K562 (cell line): ENCODE results near the gene YPEL1. TPM values are rescaled to one million over a fixed set of nuclear protein-coding genes. Genes with fewer than 3 reads are reported as not detected.
A peak's percentile ranks its signal among the peaks of the same experiment; 100 is the strongest.

Experiments used
- ATAC-seq: fragments of 200-7000 bp; cut with Tn5 transposase; 3 replicates; pipeline ENCODE4 v1.9.1; 2020; ENCODE audit warnings: moderate library complexity
- BruUV-seq: library from RNA; stranded (reverse); fragments of 400-500 nt; replicated peaks from 2 replicates; lab custom pipeline; 2021; lab: Mats Ljungman, UMichigan
- CTCF ChIA-PET: fragments of 300-600 bp; formaldehyde crosslinking; extraction: SDS; loops from one replicate; lab custom pipeline; 2021; ENCODE audit warnings: low intra/inter-chr PET ratio; lab: Yijun Ruan, JAX
- POLR2A ChIA-PET: fragments of 300-600, 350-650 bp; sonication (Branson Sonifier 250); formaldehyde crosslinking; extraction: SDS; loops from one replicate; lab custom pipeline; 2021; ENCODE audit warnings: antibody characterized with exemption, inconsistent platforms; lab: Yijun Ruan, JAX
- DNase-seq, 4 experiments: peaks; one replicate each; pipeline versions ENCODE4 v3.0.0 to v3.0.0-alpha.2; 2011 to 2018; ENCODE audit warnings: low spot score in 3 of 4, mixed read lengths in 3 of 4; ENCODE audit errors: extremely low read depth in 1 of 4
- FAIRE-seq: peaks from 2 replicates; lab custom pipeline; 2011; peaks lifted over from hg19 to GRCh38; lab: Jason Lieb, UNC
- H2AFZ ChIP-seq: 2 replicates; pipeline ENCODE4 v1.6.0; 2011; ENCODE audit warnings: low read depth, low read length, control low read depth, inconsistent platforms
- H3K27ac ChIP-seq: fragments of 200-600 bp; 3 replicates; pipeline ENCODE4 v1.8.0; 2011; ENCODE audit warnings: low read depth, mild to moderate bottlenecking, control low read depth, inconsistent platforms, low read length, moderate library complexity, mixed read lengths; ENCODE audit errors: extremely low read depth
- H3K27me3 ChIP-seq, 2 experiments: fragments of 300-600 bp in 1 of 2; 2 replicates in 1 of 2; 3 replicates in 1 of 2; pipeline versions ENCODE4 v1.6.0 to v1.8.0; 2011; ENCODE audit warnings: inconsistent platforms in 2 of 2, low read length in 2 of 2, mild to moderate bottlenecking in 1 of 2, mixed read lengths in 1 of 2, moderate library complexity in 1 of 2; ENCODE audit not compliant: control insufficient read depth in 2 of 2, insufficient read depth in 2 of 2
- H3K36me3 ChIP-seq: fragments of 300-600 bp; 3 replicates; pipeline ENCODE4 v1.8.0; 2011; ENCODE audit warnings: mild to moderate bottlenecking, low read length, inconsistent platforms; ENCODE audit not compliant: control insufficient read depth, insufficient read depth
- H3K4me1 ChIP-seq, 2 experiments: fragments of 200-600 bp in 1 of 2; replicated peaks in 1 of 2; 2 replicates in 1 of 2; 3 replicates in 1 of 2; pipeline versions ENCODE4 v1.5.1 to v1.8.0; 2011; ENCODE audit warnings: inconsistent platforms in 2 of 2, low read length in 2 of 2, mild to moderate bottlenecking in 1 of 2, mixed read lengths in 1 of 2, moderate library complexity in 1 of 2; ENCODE audit not compliant: control insufficient read depth in 2 of 2, insufficient read depth in 2 of 2
- H3K4me2 ChIP-seq: 2 replicates; pipeline ENCODE4 v1.6.1; 2011; ENCODE audit warnings: low read length, control low read depth, inconsistent platforms, mixed read lengths; ENCODE audit not compliant: insufficient read depth
- H3K4me3 ChIP-seq: fragments of 200-600 bp; sonication (generic), shearing (Covaris generic); 2 replicates; pipeline ENCODE4 v1.5.1; 2016; ENCODE audit warnings: control low read depth, inconsistent platforms
- H3K79me2 ChIP-seq: fragments of 200-600 bp; 3 replicates; pipeline ENCODE4 v1.8.0; 2011; ENCODE audit warnings: low read length, inconsistent platforms; ENCODE audit not compliant: control insufficient read depth, insufficient read depth
- H3K9ac ChIP-seq, 2 experiments: 2 replicates each; pipeline versions ENCODE4 v1.6.0 to v1.6.1; 2011; ENCODE audit warnings: low read depth in 2 of 2, low read length in 2 of 2, control low read depth in 1 of 2, inconsistent platforms in 1 of 2, mild to moderate bottlenecking in 1 of 2, mixed read lengths in 1 of 2; ENCODE audit not compliant: insufficient read depth in 1 of 2
- H3K9me1 ChIP-seq: one replicate; pipeline ENCODE4 v1.6.0; 2011; ENCODE audit warnings: inconsistent platforms, mild to moderate bottlenecking, low read length, moderate library complexity; ENCODE audit not compliant: control insufficient read depth, insufficient read depth
- H3K9me3 ChIP-seq: replicated peaks from 2 replicates; pipeline ENCODE4 v1.5.1; 2011; ENCODE audit warnings: low read depth, low read length, inconsistent platforms; ENCODE audit not compliant: control insufficient read depth, insufficient read depth
- H4K20me1 ChIP-seq: replicated peaks from 2 replicates; pipeline ENCODE4 v1.6.1; 2011; ENCODE audit warnings: low read length, inconsistent platforms, mixed read lengths; ENCODE audit not compliant: control insufficient read depth, insufficient read depth
- E2F6 ChIP-seq, 2 experiments: IDR thresholded peaks; 2 replicates each; pipeline ENCODE4 v1.6.1; 2011; ENCODE audit warnings: borderline replicate concordance in 1 of 2, control low read depth in 1 of 2, low read depth in 1 of 2, low read length in 1 of 2, mild to moderate bottlenecking in 1 of 2, mixed read lengths in 1 of 2, moderate library complexity in 1 of 2; ENCODE audit not compliant: insufficient read depth in 1 of 2, insufficient read length in 1 of 2, poor library complexity in 1 of 2, severe bottlenecking in 1 of 2; ENCODE audit errors: extremely low read depth in 1 of 2
- HNRNPUL1 ChIP-seq: fragments of 200-400 bp; formaldehyde crosslinking; IDR thresholded peaks from 2 replicates; pipeline ENCODE4 v1.6.1; 2017; ENCODE audit warnings: low read length
- IRF1 ChIP-seq: sonication (generic); formaldehyde crosslinking; IDR thresholded peaks from 2 replicates; pipeline ENCODE4 v1.8.0; 2022; ENCODE audit warnings: missing genetic modification reagents, mild to moderate bottlenecking, borderline replicate concordance
- MLX ChIP-seq, 2 experiments: fragments of 450-650 bp in 1 of 2; sonication (generic) in 1 of 2; formaldehyde crosslinking; conservative IDR thresholded peaks; 2 replicates each; pipeline versions ENCODE4 v1.4.0 to v1.8.1; 2020 to 2022; ENCODE audit warnings: mild to moderate bottlenecking in 1 of 2, missing genetic modification reagents in 1 of 2
- MTA2 ChIP-seq: fragments of 450-650 bp; IDR thresholded peaks from 2 replicates; pipeline ENCODE4 v1.6.1; 2016; ENCODE audit warnings: low read depth
- SIRT6 ChIP-seq: IDR thresholded peaks from one replicate; pipeline ENCODE4 v1.6.1; 2012; ENCODE audit warnings: low read depth, mild to moderate bottlenecking, control low read depth, inconsistent platforms, low read length, moderate library complexity
- TGIF2 ChIP-seq: sonication (generic); formaldehyde crosslinking; IDR thresholded peaks from 2 replicates; pipeline ENCODE4 v1.8.1; 2022; ENCODE audit warnings: mild to moderate bottlenecking, missing genetic modification reagents, moderate library complexity
- THRB ChIP-seq: fragments of 450-650 bp; formaldehyde crosslinking; conservative IDR thresholded peaks from 2 replicates; pipeline ENCODE4 v1.4.0; 2022; ENCODE audit warnings: mild to moderate bottlenecking, missing genetic modification characterization
- ZBTB11 ChIP-seq, 3 experiments: fragments of 200-800 bp in 1 of 3; fragments of 250-450 bp in 1 of 3; fragments of 450-650 bp in 1 of 3; sonication (Bioruptor Pico) in 1 of 3; sonication (Bioruptor generic) in 1 of 3; formaldehyde crosslinking in 1 of 3; IDR thresholded peaks; 2 replicates each; pipeline versions ENCODE4 v1.6.1 to v1.8.0; 2016 to 2022; ENCODE audit warnings: mild to moderate bottlenecking in 2 of 3, missing genetic modification characterization in 2 of 3, missing compliant biosample characterization in 1 of 3, moderate library complexity in 1 of 3
- ZNF224 ChIP-seq: sonication (generic); formaldehyde crosslinking; IDR thresholded peaks from 2 replicates; pipeline ENCODE4 v1.8.0; 2022; ENCODE audit warnings: mild to moderate bottlenecking, missing genetic modification reagents
- ZNF274 ChIP-seq: IDR thresholded peaks from 2 replicates; pipeline ENCODE4 v1.6.1; 2011; ENCODE audit warnings: low read depth, mild to moderate bottlenecking, low read length, moderate library complexity, borderline replicate concordance
- ZNF668 ChIP-seq: fragments of 250-450 bp; sonication (Bioruptor Pico); IDR thresholded peaks from 2 replicates; pipeline ENCODE4 v1.8.0; 2022; ENCODE audit warnings: mild to moderate bottlenecking, inconsistent platforms
- ZNF707 ChIP-seq: fragments of 250-450 bp; sonication (Bioruptor Pico); conservative IDR thresholded peaks from 2 replicates; pipeline ENCODE4 v1.8.0; 2022; ENCODE audit warnings: inconsistent platforms, mild to moderate bottlenecking, moderate library complexity
- WGBS: fragments of 100-300 bp; shearing (Covaris generic); methylation state at CpG from one replicate; pipeline ENCODE4 v1.1.6; 2016; ENCODE audit warnings: low coverage, mixed read lengths; ENCODE audit not compliant: insufficient coverage; ENCODE audit errors: missing lambda C conversion rate; 5-methylcytosine and 5-hydroxymethylcytosine counted together
- in situ Hi-C: fragments of 300-500 bp; cut with MboI; formaldehyde crosslinking; loops from 4 replicates; pipeline ENCODE4 v1.15.0; 2018; ENCODE audit warnings: inconsistent platforms, mixed read lengths
- intact Hi-C: fragments of 100-400 bp; cut with micrococcal nuclease; formaldehyde crosslinking; loops from 2 replicates; pipeline ENCODE4 v1.14.2; 2022
- polyA plus RNA-seq, 8 experiments: library from polyadenylated mRNA; depleted of rRNA in 4 of 8; stranded (reverse) in 5 of 8; unstranded in 3 of 8; fragments of >200 nt; fragmentation: Nextera tagmentation in 2 of 8; fragmentation: Illumina TruSeq in 1 of 8; extraction: Ambion mirVana in 2 of 8; extraction: Trizol in 1 of 8; gene quantifications; 2 replicates each; pipeline versions ENCODE4 v1.2.1 to v1.2.3, GENCODE V29; 2011 to 2014; ENCODE audit warnings: inconsistent platforms in 1 of 8, missing spikeins in 1 of 8
- total RNA-seq, 7 experiments: library from RNA; depleted of rRNA in 6 of 7; stranded (reverse); fragments of >200 nt in 6 of 7; fragmentation: Illumina TruSeq in 2 of 7; extraction: Trizol in 2 of 7; gene quantifications; 2 replicates each; pipeline versions ENCODE4 v1.2.1 to v1.2.3, GENCODE V29; 2011 to 2021; ENCODE audit warnings: low replicate concordance in 1 of 7

The YPEL1 gene
- total and polyA plus RNA-seq, 9 of the 15 experiments (the other 6 are each of a cell fraction or from before 2014, with no cell fraction given): 0.07 to 2.2 (median 0.46) TPM

- H4K20me1 ChIP-seq: peaks cover 36% of the 10 kb centered on the region
- POLR2A ChIA-PET: interaction anchor here (0.6 to 7.5 kb wide), 18 partner anchors 9 to 243 kb away, joined by 3 to 71 read pairs (median 5); partner anchors contain the start of gene PPIL2
- H3K9me3 ChIP-seq: no peaks in the 10 kb centered on the region
- no peaks in the 10 kb centered on the region for H3K9me1 ChIP-seq
- intact Hi-C loops (loop anchor here (5.0 kb wide), 6 partner anchors 67 to 492 kb away; no protein-coding TSS in a partner anchor), in situ Hi-C loops (loop anchor here (5.0 kb wide), 1 partner anchor 237 kb away; no protein-coding TSS in a partner anchor)
- H3K27ac ChIP-seq: no peak overlapping the region
- no peak for DNase-seq
- ATAC-seq: no peak
- CTCF ChIA-PET: interaction anchor here (1.1 to 12.1 kb wide), 3 partner anchors 229 to 243 kb away, joined by 4 to 609 read pairs (median 42); partner anchors contain the start of gene PPM1F
- peaks cover 14 to 15% of the 10 kb centered on the region in 2 experiments; a peak in 4 of 5 replicates for H3K4me1 ChIP-seq
- H3K4me3 ChIP-seq: no peak overlapping the region
- peak overlapping the region in 1 of 2 experiments; percentile 15; a peak in 1 of 4 replicates for H3K9ac ChIP-seq
- H3K4me2 ChIP-seq: no peak overlapping the region
- no peak for FAIRE-seq
- BruUV-seq: no TSS peak
- WGBS: 1% methylated on average over 7 of the region's 7 CpGs
- no peaks in the 10 kb centered on the region for H3K36me3 ChIP-seq
- no peak overlapping the region for H2AFZ ChIP-seq
- peaks cover 36 to 61% of the 10 kb centered on the region in 2 experiments for H3K27me3 ChIP-seq
- H3K79me2 ChIP-seq: no peaks in the 10 kb centered on the region
- no peak for TF ChIP-seq THRB (CRISPR knock-in tag)
- TF ChIP-seq ZNF668 (CRISPR knock-in tag): no peak
- no peak for TF ChIP-seq ZNF707 (CRISPR knock-in tag)
- no peak for TF ChIP-seq SIRT6
- no peak for TF ChIP-seq IRF1 (CRISPR knock-in tag)
- TF ChIP-seq ZBTB11 (CRISPR knock-in tag; IDR thresholded peaks at IDR 0.05): no peak
- TF ChIP-seq MTA2: no peak
- no peak for TF ChIP-seq ZNF274
- TF ChIP-seq TGIF2 (CRISPR knock-in tag): no peak
- TF ChIP-seq MLX (CRISPR knock-in tag; conservative IDR thresholded peaks at IDR 0.05): 0 out of 4 replicates have a peak, but pooled peaks of 1 of the 2 experiments have one; percentile 41
- TF ChIP-seq HNRNPUL1: 0 out of 2 replicates have a peak, but pooled peaks have one; percentile 25
- TF ChIP-seq ZNF224 (CRISPR knock-in tag): no peak
- TF ChIP-seq E2F6 (IDR thresholded peaks at IDR 0.05; ENCODE audit: borderline replicate concordance in 1 of 2, extremely low read depth in 1 of 2, insufficient read depth in 1 of 2, insufficient read length in 1 of 2, low read depth in 1 of 2, low read length in 1 of 2, poor library complexity in 1 of 2, severe bottlenecking in 1 of 2): no peak
These were observed 25.4 kb downstream of the YPEL1 start for GRCh38 chr22:21710156-21710555.
